ENCODE data around the gene RASA1. TPM values are rescaled to one million over a fixed set of nuclear protein-coding genes. Genes with fewer than 3 reads are reported as not detected.

RASA1 gene
- total and polyA plus RNA-seq, 9 of the 15 experiments (the other 6 are each of a cell fraction or from before 2014, with no cell fraction given): 3.2 to 17.3 (median 9.2) TPM

DNA sequence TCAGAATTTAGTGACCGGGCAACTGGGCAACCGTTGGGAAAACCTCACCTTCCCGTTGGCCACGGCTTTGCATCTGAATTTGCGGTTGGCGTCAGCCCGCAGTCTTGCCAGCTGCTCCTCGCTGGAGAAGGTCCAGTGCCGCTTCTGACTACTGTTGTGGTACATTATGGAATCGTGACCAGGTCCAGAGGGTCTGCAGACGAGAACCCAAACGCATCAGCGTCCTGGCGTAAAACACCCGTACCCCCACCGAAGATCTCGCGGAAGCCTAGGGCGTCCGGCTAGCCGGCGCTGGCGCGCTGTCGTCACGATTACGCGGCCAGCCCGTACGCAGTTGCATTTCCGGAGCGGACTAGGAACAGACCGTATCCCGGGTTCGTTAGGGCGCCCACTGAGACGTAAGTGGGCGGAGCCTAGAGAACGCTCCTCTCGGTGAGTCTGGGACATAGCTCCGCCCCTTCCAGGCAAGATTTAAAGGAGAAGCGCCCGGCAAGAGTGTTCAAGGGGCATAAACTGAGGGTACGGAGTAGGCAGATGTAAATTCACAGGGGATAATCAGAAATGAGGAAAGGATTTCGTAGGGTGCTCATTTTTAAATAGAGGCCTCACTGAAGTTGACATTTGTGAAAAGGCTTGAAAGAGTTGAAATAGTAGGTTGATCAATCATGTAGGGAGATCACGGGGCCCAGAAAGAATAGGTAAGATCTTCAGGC, 145.1 kb downstream of the RASA1 start, which contains the start of gene CCNH (continued):
- TF ChIP-seq, protein P1, sequence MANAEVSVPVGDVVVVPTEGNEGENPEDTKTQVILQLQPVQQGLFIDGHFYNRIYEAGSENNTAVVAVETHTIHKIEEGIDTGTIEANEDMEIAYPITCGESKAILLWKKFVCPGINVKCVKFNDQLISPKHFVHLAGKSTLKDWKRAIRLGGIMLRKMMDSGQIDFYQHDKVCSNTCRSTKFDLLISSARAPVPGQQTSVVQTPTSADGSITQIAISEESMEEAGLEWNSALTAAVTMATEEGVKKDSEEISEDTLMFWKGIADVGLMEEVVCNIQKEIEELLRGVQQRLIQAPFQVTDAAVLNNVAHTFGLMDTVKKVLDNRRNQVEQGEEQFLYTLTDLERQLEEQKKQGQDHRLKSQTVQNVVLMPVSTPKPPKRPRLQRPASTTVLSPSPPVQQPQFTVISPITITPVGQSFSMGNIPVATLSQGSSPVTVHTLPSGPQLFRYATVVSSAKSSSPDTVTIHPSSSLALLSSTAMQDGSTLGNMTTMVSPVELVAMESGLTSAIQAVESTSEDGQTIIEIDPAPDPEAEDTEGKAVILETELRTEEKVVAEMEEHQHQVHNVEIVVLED (CRISPR knock-in tag; IDR thresholded peaks at IDR 0.05): peak; percentile 96
- TF ChIP-seq SIN3B (IDR thresholded peaks at IDR 0.05; ENCODE audit: low read depth) (0 out of 2 replicates have a peak, but pooled peaks have one; percentile 57), ZNF354B (CRISPR knock-in tag; IDR thresholded peaks at IDR 0.05) (no peak), ADNP (tag; IDR thresholded peaks at IDR 0.05) (no peak), TSC22D4 (tag; IDR thresholded peaks at IDR 0.05) (no peak), ZBTB7A (IDR thresholded peaks at IDR 0.05; ENCODE audit: borderline replicate concordance, control insufficient read depth, low read depth, low read length) (peak; percentile 70; the same call in 1 of the 2 replicates), U2AF2 (optimal IDR thresholded peaks at IDR 0.05; ENCODE audit: low read depth, low read length) (no peak), TAF1 (IDR thresholded peaks at IDR 0.05; ENCODE audit: control insufficient read depth, extremely low read depth, insufficient read depth, low read length, severe bottlenecking) (peak; percentile 78), STAG1 (CRISPR knock-in tag; IDR thresholded peaks at IDR 0.05; ENCODE audit: borderline replicate concordance) (no peak), PRDM10 (IDR thresholded peaks at IDR 0.05; ENCODE audit: partially characterized antibody) (peak; percentile 4), KHSRP (IDR thresholded peaks at IDR 0.05) (peak; percentile 67; the same call in 1 of the 2 replicates), TCF7L2 (IDR thresholded peaks at IDR 0.05; ENCODE audit: low read depth, low read length) (no peak; the same call in 1 of the 2 replicates), EWSR1 (IDR thresholded peaks at IDR 0.05; ENCODE audit: borderline replicate concordance, low read depth, partially characterized antibody) (no peak), ZFPM2 (CRISPR knock-in tag; IDR thresholded peaks at IDR 0.05) (no peak), ZNF79 (CRISPR knock-in tag; IDR thresholded peaks at IDR 0.05; ENCODE audit: low read depth) (no peak), NCOA6 (IDR thresholded peaks at IDR 0.05) (peak; percentile 68; the same call in 1 of the 2 replicates), CSDE1 (IDR thresholded peaks at IDR 0.05) (peak in 1 of 2 experiments; percentile 66; a peak in 1 of 4 replicates), PML (IDR thresholded peaks at IDR 0.05; ENCODE audit: low read length) (peak; percentile 75), TBL1XR1 (IDR thresholded peaks at IDR 0.05; ENCODE audit: low read length in 2 of 2) (peak; percentile 19 to 57; a peak in 1 of 4 replicates)
- TF ChIP-seq, protein P2, sequence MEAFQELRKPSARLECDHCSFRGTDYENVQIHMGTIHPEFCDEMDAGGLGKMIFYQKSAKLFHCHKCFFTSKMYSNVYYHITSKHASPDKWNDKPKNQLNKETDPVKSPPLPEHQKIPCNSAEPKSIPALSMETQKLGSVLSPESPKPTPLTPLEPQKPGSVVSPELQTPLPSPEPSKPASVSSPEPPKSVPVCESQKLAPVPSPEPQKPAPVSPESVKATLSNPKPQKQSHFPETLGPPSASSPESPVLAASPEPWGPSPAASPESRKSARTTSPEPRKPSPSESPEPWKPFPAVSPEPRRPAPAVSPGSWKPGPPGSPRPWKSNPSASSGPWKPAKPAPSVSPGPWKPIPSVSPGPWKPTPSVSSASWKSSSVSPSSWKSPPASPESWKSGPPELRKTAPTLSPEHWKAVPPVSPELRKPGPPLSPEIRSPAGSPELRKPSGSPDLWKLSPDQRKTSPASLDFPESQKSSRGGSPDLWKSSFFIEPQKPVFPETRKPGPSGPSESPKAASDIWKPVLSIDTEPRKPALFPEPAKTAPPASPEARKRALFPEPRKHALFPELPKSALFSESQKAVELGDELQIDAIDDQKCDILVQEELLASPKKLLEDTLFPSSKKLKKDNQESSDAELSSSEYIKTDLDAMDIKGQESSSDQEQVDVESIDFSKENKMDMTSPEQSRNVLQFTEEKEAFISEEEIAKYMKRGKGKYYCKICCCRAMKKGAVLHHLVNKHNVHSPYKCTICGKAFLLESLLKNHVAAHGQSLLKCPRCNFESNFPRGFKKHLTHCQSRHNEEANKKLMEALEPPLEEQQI (IDR thresholded peaks at IDR 0.05): 0 out of 2 replicates have a peak, but pooled peaks have one; percentile 8

All from K562 (cell line).